ENCODE data around the gene CACNG7. TPM values are rescaled to one million over a fixed set of nuclear protein-coding genes. Genes with fewer than 3 reads are reported as not detected.

Gene CACNG7
- total and polyA plus RNA-seq, 2 donors (not counting 3 experiments of a cell fraction or from before 2014, with no cell fraction given): 0.92 to 1.3 TPM

- Histone ChIP-seq H3K9me3 (replicated peaks; ENCODE audit: control insufficient read depth, insufficient read depth, low read length) (no peaks in the 10 kb centered on the region), H3K4me3 (replicated peaks in 1 of 3; ENCODE audit: insufficient read depth in 1 of 3, low read depth in 1 of 3, low read length in 3 of 3) (no peak overlapping the region), H4K20me1 (replicated peaks; ENCODE audit: control insufficient read depth, extremely low read depth, insufficient read depth, low read length) (no peaks in the 10 kb centered on the region), H3K4me2 (ENCODE audit: insufficient read depth, low read length) (no peak overlapping the region), H2AFZ (ENCODE audit: low read depth, low read length) (no peak overlapping the region), H3K4me1 (ENCODE audit: control insufficient read depth, extremely low read depth, insufficient read depth, low read length) (peaks cover 6% of the 10 kb centered on the region), H3K27ac (ENCODE audit: insufficient read depth, low read depth, low read length) (no peak overlapping the region), H3K27me3 (ENCODE audit: control insufficient read depth in 2 of 2, insufficient read depth in 2 of 2, low read length in 2 of 2) (peaks cover 19 to 25% of the 10 kb centered on the region in 2 experiments), H3K9me1 (replicated peaks; ENCODE audit: control insufficient read depth, extremely low read depth, insufficient read depth, low read length) (no peaks in the 10 kb centered on the region), H3K36me3 (ENCODE audit: control insufficient read depth in 2 of 2, extremely low read depth in 1 of 2, insufficient read depth in 2 of 2, low read length in 2 of 2) (no peaks in the 10 kb centered on the region), H3K79me2 (ENCODE audit: control insufficient read depth, insufficient read depth, low read length) (no peaks in the 10 kb centered on the region), H3K9ac (replicated peaks; ENCODE audit: extremely low read depth, insufficient read depth, low read length) (no peak overlapping the region)
- intact Hi-C loops (cut with micrococcal nuclease) (loop anchor here (5.0 kb wide), 1 partner anchor 192 kb away; no protein-coding TSS in a partner anchor), dilution Hi-C loops (cut with MboI; ENCODE audit: extremely low pct_ligation_motif_present, low sequenced_read_pairs) (no loop called here)
- no peak for FAIRE-seq
- ChIA-PET CTCF (interaction anchor here (1.0 to 2.2 kb wide), 5 partner anchors 16 to 125 kb away, joined by 3 to 14 read pairs (median 6); no protein-coding TSS in a partner anchor), POLR2A (no interaction called here)
- no TSS peak for BruUV-seq (replicated peaks)
- no peak for DNase-seq (ENCODE audit: low read depth, low spot score)
- TF ChIP-seq CTCF (IDR thresholded peaks at IDR 0.05; ENCODE audit: extremely low read depth in 1 of 2, insufficient read depth in 1 of 2, low read depth in 1 of 2, low read length in 2 of 2) (no peak), POLR2A (IDR thresholded peaks at IDR 0.05; ENCODE audit: low read depth, low read length) (no peak)
Observed at GRCh38 chr19:53904909-53905308, 4.2 kb upstream of the CACNG7 start.

- Histone ChIP-seq H4K20me1 (replicated peaks; ENCODE audit: control insufficient read depth, extremely low read depth, insufficient read depth, low read length) (no peaks in the 10 kb centered on the region), H3K9ac (replicated peaks; ENCODE audit: extremely low read depth, insufficient read depth, low read length) (no peak overlapping the region), H3K27me3 (ENCODE audit: control insufficient read depth in 2 of 2, insufficient read depth in 2 of 2, low read length in 2 of 2) (peaks cover 27 to 33% of the 10 kb centered on the region in 2 experiments), H3K36me3 (ENCODE audit: control insufficient read depth in 2 of 2, extremely low read depth in 1 of 2, insufficient read depth in 2 of 2, low read length in 2 of 2) (no peaks in the 10 kb centered on the region), H3K9me1 (replicated peaks; ENCODE audit: control insufficient read depth, extremely low read depth, insufficient read depth, low read length) (no peaks in the 10 kb centered on the region), H3K4me3 (replicated peaks in 1 of 3; ENCODE audit: insufficient read depth in 1 of 3, low read depth in 1 of 3, low read length in 3 of 3) (no peak overlapping the region), H3K9me3 (replicated peaks; ENCODE audit: control insufficient read depth, insufficient read depth, low read length) (no peaks in the 10 kb centered on the region), H3K27ac (ENCODE audit: insufficient read depth, low read depth, low read length) (no peak overlapping the region), H3K4me1 (ENCODE audit: control insufficient read depth, extremely low read depth, insufficient read depth, low read length) (peaks cover 6% of the 10 kb centered on the region), H2AFZ (ENCODE audit: low read depth, low read length) (no peak overlapping the region), H3K4me2 (ENCODE audit: insufficient read depth, low read length) (no peak overlapping the region), H3K79me2 (ENCODE audit: control insufficient read depth, insufficient read depth, low read length) (no peaks in the 10 kb centered on the region)
- TF ChIP-seq FOS (IDR thresholded peaks at IDR 0.05; ENCODE audit: borderline replicate concordance, insufficient read depth, low read length) (no peak), MYC (IDR thresholded peaks at IDR 0.05; ENCODE audit: low read depth, low read length) (no peak)
- ChIA-PET CTCF (interaction anchor here (1.3 to 2.8 kb wide), 3 partner anchors 118 to 125 kb away, joined by 4 to 31 read pairs (median 19); no protein-coding TSS in a partner anchor), POLR2A (no interaction called here)
- intact Hi-C loops (cut with micrococcal nuclease): loop anchor here (5.0 kb wide), 1 partner anchor 192 kb away; no protein-coding TSS in a partner anchor
- DNase-seq (ENCODE audit: low read depth, low spot score) (no peak), FAIRE-seq (no peak)
- BruUV-seq (replicated peaks): no TSS peak
- dilution Hi-C loops (cut with MboI; ENCODE audit: extremely low pct_ligation_motif_present, low sequenced_read_pairs): no loop called here
Observed at GRCh38 chr19:53905787-53906186, 3.3 kb upstream of the CACNG7 start.

Data from endothelial cell of umbilical vein (primary cell).